ENCODE data around the gene NLRP8. TPM values are rescaled to one million over a fixed set of nuclear protein-coding genes. Genes with fewer than 3 reads are reported as not detected.

Gene NLRP8
- total and polyA plus RNA-seq, 12 donors, result not detected

DNA sequence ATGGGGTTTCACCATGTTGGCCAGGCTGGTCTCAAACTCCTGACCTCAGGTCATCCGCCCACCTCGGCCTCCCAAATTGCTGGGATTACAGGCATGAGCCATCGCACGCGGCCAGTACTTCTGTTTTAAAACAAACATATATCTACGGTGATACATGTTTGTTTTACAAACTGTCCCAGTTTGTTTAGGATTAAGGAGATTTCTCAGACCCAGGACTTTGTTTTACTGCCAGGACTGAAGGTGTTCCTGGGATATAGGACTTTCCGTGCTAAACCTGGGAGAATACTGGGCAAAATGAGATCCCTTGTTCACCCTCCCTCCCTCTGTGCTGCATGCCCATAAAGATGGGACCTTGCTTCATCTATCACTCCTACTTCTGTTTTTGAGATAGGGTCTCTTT lies 8.8 kb downstream of the NLRP8 start:
- no peak for DNase-seq
- 82 to 90% (median 87%) methylated on average over 7 of the region's 7 CpGs for WGBS, 4 donors
- Histone ChIP-seq H3K36me3 (replicated peaks in 1 of 2) (no peaks in the 10 kb centered on the region), H3K4me1 (replicated peaks in 1 of 2) (no peaks in the 10 kb centered on the region), H3K27ac (no peak overlapping the region), H3K9me3 (replicated peaks in 1 of 3) (no peaks in the 10 kb centered on the region), H3K27me3 (no peaks in the 10 kb centered on the region), H3K4me3 (no peak overlapping the region)
- intact Hi-C loops (cut with DNase I), result no loop called here
- no peak for TF ChIP-seq POLR2A (IDR thresholded peaks at IDR 0.05)
- TF ChIP-seq, protein P1, sequence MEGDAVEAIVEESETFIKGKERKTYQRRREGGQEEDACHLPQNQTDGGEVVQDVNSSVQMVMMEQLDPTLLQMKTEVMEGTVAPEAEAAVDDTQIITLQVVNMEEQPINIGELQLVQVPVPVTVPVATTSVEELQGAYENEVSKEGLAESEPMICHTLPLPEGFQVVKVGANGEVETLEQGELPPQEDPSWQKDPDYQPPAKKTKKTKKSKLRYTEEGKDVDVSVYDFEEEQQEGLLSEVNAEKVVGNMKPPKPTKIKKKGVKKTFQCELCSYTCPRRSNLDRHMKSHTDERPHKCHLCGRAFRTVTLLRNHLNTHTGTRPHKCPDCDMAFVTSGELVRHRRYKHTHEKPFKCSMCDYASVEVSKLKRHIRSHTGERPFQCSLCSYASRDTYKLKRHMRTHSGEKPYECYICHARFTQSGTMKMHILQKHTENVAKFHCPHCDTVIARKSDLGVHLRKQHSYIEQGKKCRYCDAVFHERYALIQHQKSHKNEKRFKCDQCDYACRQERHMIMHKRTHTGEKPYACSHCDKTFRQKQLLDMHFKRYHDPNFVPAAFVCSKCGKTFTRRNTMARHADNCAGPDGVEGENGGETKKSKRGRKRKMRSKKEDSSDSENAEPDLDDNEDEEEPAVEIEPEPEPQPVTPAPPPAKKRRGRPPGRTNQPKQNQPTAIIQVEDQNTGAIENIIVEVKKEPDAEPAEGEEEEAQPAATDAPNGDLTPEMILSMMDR (IDR thresholded peaks at IDR 0.05), result no peak

DNA sequence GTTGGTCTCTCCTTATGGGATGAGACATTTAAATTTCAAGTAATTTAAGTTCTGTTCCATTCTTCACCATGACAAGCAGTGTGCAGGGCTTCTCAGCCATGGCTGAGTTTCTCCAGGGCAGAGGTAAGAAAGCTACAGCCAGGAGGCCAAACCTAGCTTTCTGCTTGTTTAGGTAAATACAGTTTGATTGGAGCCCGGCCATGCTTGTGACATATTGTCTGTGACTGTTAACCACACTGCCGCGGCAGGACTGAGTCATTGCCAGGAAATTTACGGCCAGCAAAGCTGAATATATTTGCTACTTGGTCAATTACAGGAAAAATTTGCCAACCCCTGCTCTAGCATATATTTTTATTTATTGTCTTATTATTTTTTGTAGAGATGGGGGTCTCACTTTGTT lies 10.7 kb downstream of the NLRP8 start:
- no peak for DNase-seq
- no peak for TF ChIP-seq POLR2A (IDR thresholded peaks at IDR 0.05)
- TF ChIP-seq, protein P1 (IDR thresholded peaks at IDR 0.05), result no peak
- Histone ChIP-seq H3K4me1 (replicated peaks in 1 of 2) (no peaks in the 10 kb centered on the region), H3K9me3 (replicated peaks in 1 of 3) (no peaks in the 10 kb centered on the region), H3K4me3 (no peak overlapping the region), H3K36me3 (replicated peaks in 1 of 2) (no peaks in the 10 kb centered on the region), H3K27me3 (no peaks in the 10 kb centered on the region), H3K27ac (no peak overlapping the region)
- intact Hi-C loops (cut with DNase I), result no loop called here
- 68 to 85% (median 69%) methylated on average over 4 of the region's 4 CpGs for WGBS, 4 donors

DNA sequence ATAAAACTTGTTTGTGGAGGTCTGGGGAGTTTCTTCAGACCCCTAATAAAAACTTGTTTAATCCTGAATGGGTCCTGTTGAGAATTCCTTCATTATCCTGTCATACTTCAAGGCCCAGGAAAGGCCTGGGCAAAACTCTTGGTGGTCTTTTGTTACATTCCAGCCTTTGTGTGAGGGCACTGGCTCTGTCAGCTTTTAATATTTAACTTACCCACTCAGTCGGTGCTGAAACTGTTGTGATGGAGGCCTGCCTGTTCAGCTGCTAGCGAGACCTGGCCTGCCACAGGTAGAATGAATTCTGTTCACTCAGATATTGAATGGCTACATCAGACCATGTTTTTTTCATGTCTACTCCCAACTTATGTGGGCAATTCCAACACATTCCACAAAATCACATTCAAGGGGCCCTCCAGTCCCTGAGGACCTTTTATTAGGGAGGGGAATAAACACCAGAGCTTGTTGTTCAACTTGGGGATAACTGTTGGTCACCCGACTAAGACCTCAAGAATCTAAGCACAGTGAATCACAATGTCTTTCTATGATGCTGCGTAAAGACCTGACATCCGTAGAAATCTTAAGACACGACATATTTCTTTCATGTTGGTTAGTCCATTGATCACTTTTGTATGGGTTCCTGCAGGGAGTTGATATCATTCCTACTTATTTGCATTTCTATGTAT lies 12.5 kb downstream of the NLRP8 start:
- H3K4me3 ChIP-seq, result no peak overlapping the region
- no peak for DNase-seq
- 74 to 84% (median 82%) methylated on average over 6 of the region's 6 CpGs for WGBS, 4 donors
- H3K36me3 ChIP-seq (replicated peaks in 1 of 2), result no peaks in the 10 kb centered on the region
- intact Hi-C loops (cut with DNase I), result no loop called here
- TF ChIP-seq, protein P1 (IDR thresholded peaks at IDR 0.05), result no peak
- no peak for TF ChIP-seq POLR2A (IDR thresholded peaks at IDR 0.05)
- no peaks in the 10 kb centered on the region for H3K9me3 ChIP-seq (replicated peaks in 1 of 3)
- no peak overlapping the region for H3K27ac ChIP-seq
- H3K27me3 ChIP-seq, result no peaks in the 10 kb centered on the region
- H3K4me1 ChIP-seq (replicated peaks in 1 of 2), result no peaks in the 10 kb centered on the region

DNA sequence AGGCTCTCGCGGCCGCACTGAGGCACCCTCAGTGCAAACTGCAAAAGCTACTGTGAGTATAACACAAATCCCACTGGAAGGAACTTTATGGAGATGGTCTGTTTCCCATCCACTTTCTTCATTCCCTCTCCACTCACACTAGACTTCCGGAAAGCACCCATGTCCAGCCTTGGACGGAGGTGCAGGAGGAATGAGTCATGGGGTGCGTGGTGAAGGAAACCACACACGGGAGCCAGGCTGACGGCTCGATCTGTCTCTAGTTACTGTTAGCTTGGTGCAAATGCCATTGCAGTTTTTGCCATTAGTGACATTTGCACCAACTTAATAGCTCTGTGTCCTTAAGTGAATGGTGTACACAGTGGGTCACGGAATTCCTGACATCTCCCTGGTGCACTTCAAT lies 14.6 kb downstream of the NLRP8 start:
- 79 to 85% (median 82%) methylated on average over 10 of the region's 10 CpGs for WGBS, 4 donors
- H3K9me3 ChIP-seq (replicated peaks in 1 of 3), result no peaks in the 10 kb centered on the region

More for the DNA sequence above, 14.6 kb downstream of the NLRP8 start:
- Histone ChIP-seq H3K4me1 (replicated peaks in 1 of 2) (no peaks in the 10 kb centered on the region), H3K4me3 (no peak overlapping the region), H3K36me3 (replicated peaks in 1 of 2) (no peaks in the 10 kb centered on the region), H3K27me3 (no peaks in the 10 kb centered on the region), H3K27ac (no peak overlapping the region)
- TF ChIP-seq, protein P1 (IDR thresholded peaks at IDR 0.05), result no peak
- TF ChIP-seq POLR2A (IDR thresholded peaks at IDR 0.05), result no peak
- intact Hi-C loops (cut with DNase I), result no loop called here
- DNase-seq, result no peak

Data from adrenal gland (tissue), 12 donors.